GM12864 (cell line): Measurements from ENCODE around the gene INPP5B.
"Not testable (repeated sequence)": the region's sequence is repeated elsewhere in the genome, so short reads cannot be mapped to it uniquely, and the experiment has no call there.

Experiments
- DNase-seq: peaks from one replicate; pipeline ENCODE4 v3.0.0-alpha.2; 2011; ENCODE audit warnings: low read depth
- H3K4me3 ChIP-seq: 2 replicates; pipeline ENCODE4 v1.5.1; 2011; ENCODE audit warnings: mild to moderate bottlenecking, low read depth, low read length, control low read depth
- TF ChIP-seq, protein P1 (sequence below): IDR thresholded peaks from 2 replicates; pipeline ENCODE4 v1.5.1; 2011; ENCODE audit warnings: low read depth, mild to moderate bottlenecking, moderate library complexity, low read length, control low read depth, inconsistent platforms; ENCODE audit errors: missing control alignments

Gene INPP5B

GRCh38 chr1:37901191-37901892 lies 45.5 kb downstream of the INPP5B start:
- no peak for DNase-seq
- H3K4me3 ChIP-seq: no peak overlapping the region
- TF ChIP-seq, protein P1, sequence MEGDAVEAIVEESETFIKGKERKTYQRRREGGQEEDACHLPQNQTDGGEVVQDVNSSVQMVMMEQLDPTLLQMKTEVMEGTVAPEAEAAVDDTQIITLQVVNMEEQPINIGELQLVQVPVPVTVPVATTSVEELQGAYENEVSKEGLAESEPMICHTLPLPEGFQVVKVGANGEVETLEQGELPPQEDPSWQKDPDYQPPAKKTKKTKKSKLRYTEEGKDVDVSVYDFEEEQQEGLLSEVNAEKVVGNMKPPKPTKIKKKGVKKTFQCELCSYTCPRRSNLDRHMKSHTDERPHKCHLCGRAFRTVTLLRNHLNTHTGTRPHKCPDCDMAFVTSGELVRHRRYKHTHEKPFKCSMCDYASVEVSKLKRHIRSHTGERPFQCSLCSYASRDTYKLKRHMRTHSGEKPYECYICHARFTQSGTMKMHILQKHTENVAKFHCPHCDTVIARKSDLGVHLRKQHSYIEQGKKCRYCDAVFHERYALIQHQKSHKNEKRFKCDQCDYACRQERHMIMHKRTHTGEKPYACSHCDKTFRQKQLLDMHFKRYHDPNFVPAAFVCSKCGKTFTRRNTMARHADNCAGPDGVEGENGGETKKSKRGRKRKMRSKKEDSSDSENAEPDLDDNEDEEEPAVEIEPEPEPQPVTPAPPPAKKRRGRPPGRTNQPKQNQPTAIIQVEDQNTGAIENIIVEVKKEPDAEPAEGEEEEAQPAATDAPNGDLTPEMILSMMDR: no peak

DNA sequence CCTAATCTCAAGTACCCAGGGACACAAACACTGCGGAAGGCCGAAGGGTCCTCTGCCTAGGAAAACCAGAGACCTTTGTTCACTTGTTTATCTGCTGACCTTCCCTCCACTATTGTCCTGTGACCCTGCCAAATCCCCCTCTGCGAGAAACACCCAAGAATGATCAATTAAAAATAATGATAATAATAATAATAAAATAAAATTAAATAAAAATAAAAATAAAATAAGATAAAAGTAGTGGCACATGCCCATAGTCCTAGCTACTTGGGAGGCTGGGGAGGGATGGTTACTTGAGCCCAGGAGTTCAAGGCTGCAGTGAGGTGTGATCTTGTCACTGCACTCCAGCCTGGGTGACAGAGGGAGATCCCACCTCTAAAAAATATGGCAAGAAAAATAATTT lies 49.3 kb downstream of the INPP5B start:
- H3K4me3 ChIP-seq, DNase-seq: not testable (repeated sequence)

DNA sequence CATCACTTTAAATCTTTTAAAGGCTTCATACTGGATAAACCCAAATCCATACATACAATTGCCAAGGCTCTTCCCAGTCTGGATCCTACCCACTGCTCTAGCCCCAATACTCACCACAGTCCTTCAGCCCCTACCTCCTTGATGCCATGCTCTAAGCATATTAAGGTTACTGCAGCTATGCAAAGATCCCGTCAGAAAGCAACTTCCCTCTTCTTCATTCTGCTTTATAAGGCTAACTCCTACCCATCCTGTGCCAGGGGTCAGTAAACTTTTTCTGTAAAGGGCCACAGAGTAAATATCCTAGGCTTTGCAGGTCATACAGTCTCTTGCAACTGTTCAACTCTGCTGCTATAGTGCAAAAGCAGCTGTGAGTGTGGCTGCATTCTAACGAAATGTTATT lies 53.2 kb downstream of the INPP5B start:
- TF ChIP-seq, protein P1: no peak
- no peak overlapping the region for H3K4me3 ChIP-seq
- DNase-seq: no peak

GRCh38 chr1:37892151-37893047 lies 54.5 kb downstream of the INPP5B start:
- no peak for DNase-seq
- no peak overlapping the region for H3K4me3 ChIP-seq
- TF ChIP-seq, protein P1: no peak

GRCh38 chr1:37890378-37891014 lies 56.4 kb downstream of the INPP5B start:
- no peak overlapping the region for H3K4me3 ChIP-seq
- DNase-seq: peak; percentile 21
- TF ChIP-seq, protein P1: peak; percentile 34

GRCh38 chr1:37888022-37888700 lies 58.7 kb downstream of the INPP5B start:
- TF ChIP-seq, protein P1: no peak
- H3K4me3 ChIP-seq: no peak overlapping the region
- no peak for DNase-seq

GRCh38 chr1:37884145-37884544 lies 62.7 kb downstream of the INPP5B start:
- no peak for DNase-seq
- TF ChIP-seq, protein P1: no peak
- H3K4me3 ChIP-seq: no peak overlapping the region
